Stimulated activated naive CD8-positive, alpha-beta T cell treated with anti-CD3 and anti-CD28 coated beads, Interleukin-15, Interleukin-2, amounts not matched to agents 100 U/mL and 50 U/mL, for 24 hours (primary cell): ENCODE results near the gene HBA2.
A peak's percentile ranks its signal among the peaks of the same experiment; 100 is the strongest.
"Not testable (repeated sequence)": the region's sequence is repeated elsewhere in the genome, so short reads cannot be mapped to it uniquely, and the experiment has no call there.

Source experiments
- ATAC-seq: fragments of 150-1000 bp; cut with Tn5 transposase; one replicate; pipeline ENCODE4 v1.10.0; 2021
- DNase-seq: peaks from one replicate; pipeline ENCODE4 v3.0.0; 2021

Gene HBA2

GRCh38 chr16:155031-155398 lies 17.7 kb upstream of the HBA2 start:
- no peak for ATAC-seq
- DNase-seq = no peak

- no peak for ATAC-seq
- DNase-seq = no peak
Measured at GRCh38 chr16:159136-159849, 13.4 kb upstream of the HBA2 start.

- not testable (repeated sequence) for ATAC-seq, DNase-seq
Measured at GRCh38 chr16:160242-160641, 12.4 kb upstream of the HBA2 start.

GRCh38 chr16:160691-161190 lies 11.9 kb upstream of the HBA2 start:
- ATAC-seq (no peak), DNase-seq (no peak)

GRCh38 chr16:162271-162991 lies 10.2 kb upstream of the HBA2 start:
- DNase-seq = no peak
- ATAC-seq = no peak

GRCh38 chr16:163139-163538 lies 9.5 kb upstream of the HBA2 start:
- DNase-seq, ATAC-seq: not testable (repeated sequence)

- peak; percentile 32 for ATAC-seq
- not testable (repeated sequence) for DNase-seq
Measured at GRCh38 chr16:163696-164095, 9.0 kb upstream of the HBA2 start.

GRCh38 chr16:164134-164823 lies 8.4 kb upstream of the HBA2 start:
- not testable (repeated sequence) for DNase-seq
- peak; percentile 22 for ATAC-seq

GRCh38 chr16:164827-165538 lies 7.7 kb upstream of the HBA2 start:
- ATAC-seq = no peak

GRCh38 chr16:165539-166374 lies 6.9 kb upstream of the HBA2 start, which contains the start of gene HBM:
TSS of gene HBM (plus strand) at chr16:165978. CDS start at chr16:165998, 20 bp downstream.
- no peak for DNase-seq
- ATAC-seq = peak; percentile 14

More at GRCh38 chr16:164827-165538, 7.7 kb upstream of the HBA2 start:
- no peak for DNase-seq

GRCh38 chr16:166375-167121 lies 6.1 kb upstream of the HBA2 start:
- ATAC-seq (no peak), DNase-seq (no peak)

- ATAC-seq = no peak
- DNase-seq = no peak
Measured at GRCh38 chr16:167122-167690, 5.5 kb upstream of the HBA2 start.

- ATAC-seq (no peak), DNase-seq (no peak)
Measured at GRCh38 chr16:168424-168823, 4.3 kb upstream of the HBA2 start.

- no peak for DNase-seq
- no peak for ATAC-seq
Measured at GRCh38 chr16:169014-169413, 3.7 kb upstream of the HBA2 start.

- ATAC-seq, DNase-seq: not testable (repeated sequence)
Measured at GRCh38 chr16:170088-170507, 2.6 kb upstream of the HBA2 start.

GRCh38 chr16:170788-171187 lies 1.9 kb upstream of the HBA2 start:
- no peak for ATAC-seq
- DNase-seq = no peak

GRCh38 chr16:173211-173854 lies 657 bp downstream of the HBA2 start:
- not testable (repeated sequence) for DNase-seq, ATAC-seq

- ATAC-seq, DNase-seq: not testable (repeated sequence)
Measured at GRCh38 chr16:173928-174769, 1.5 kb downstream of the HBA2 start.
